ENCODE measurements around the gene POLR2C.
"Not testable (repeated sequence)": the region's sequence is repeated elsewhere in the genome, so short reads cannot be mapped to it uniquely, and the experiment has no call there.

POLR2C gene

GRCh38 chr16:57498031-57498430 lies 35.6 kb downstream of the POLR2C start:
- no peaks in the 10 kb centered on the region for H3K27me3 ChIP-seq (ENCODE audit: control insufficient read depth in 1 of 2, insufficient read depth in 2 of 2, low read length in 2 of 2)
- no peaks in the 10 kb centered on the region for H3K4me1 ChIP-seq (ENCODE audit: insufficient read depth, low read length)
- H3K4me3 ChIP-seq (ENCODE audit: low read depth in 1 of 2, low read length in 2 of 2): no peak overlapping the region
- H3K27ac ChIP-seq (ENCODE audit: low read depth, low read length): no peak overlapping the region
- no peak overlapping the region for H3K9ac ChIP-seq (ENCODE audit: low read length)
- H3K9me3 ChIP-seq (ENCODE audit: low read length): no peaks in the 10 kb centered on the region
- H3K36me3 ChIP-seq (ENCODE audit: insufficient read depth, low read length): no peaks in the 10 kb centered on the region

DNA sequence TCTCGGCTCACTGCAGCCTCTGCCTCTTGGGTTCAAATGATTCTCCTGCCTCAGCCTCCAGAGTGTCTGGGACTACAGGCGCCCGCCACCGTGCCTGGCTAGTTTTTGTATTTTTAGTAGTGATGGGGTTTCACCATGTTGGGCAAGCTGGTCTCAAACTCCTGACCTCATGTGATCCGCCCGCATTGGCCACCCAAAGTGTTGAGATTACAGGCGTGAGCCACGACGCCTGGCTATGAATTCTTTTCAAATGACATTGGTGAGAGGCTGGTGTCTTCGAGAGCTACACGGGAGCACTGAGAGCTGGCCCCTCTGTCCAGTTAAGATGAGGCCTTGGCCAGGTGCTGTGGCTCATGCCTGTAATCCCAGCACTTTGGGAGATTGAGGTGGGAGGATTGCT lies 37.5 kb downstream of the POLR2C start:
- not testable (repeated sequence) for H3K36me3 ChIP-seq (ENCODE audit: insufficient read depth, low read length)

GRCh38 chr16:57500578-57501111 lies 38.2 kb downstream of the POLR2C start:
- H3K9ac ChIP-seq (ENCODE audit: low read length): no peak overlapping the region
- H3K4me1 ChIP-seq (ENCODE audit: insufficient read depth, low read length): no peaks in the 10 kb centered on the region
- H3K36me3 ChIP-seq (ENCODE audit: insufficient read depth, low read length): no peaks in the 10 kb centered on the region
- H3K27ac ChIP-seq (ENCODE audit: low read depth, low read length): no peak overlapping the region
- H3K9me3 ChIP-seq (ENCODE audit: low read length): no peaks in the 10 kb centered on the region
- H3K27me3 ChIP-seq (ENCODE audit: control insufficient read depth in 1 of 2, insufficient read depth in 2 of 2, low read length in 2 of 2): no peaks in the 10 kb centered on the region
- no peak overlapping the region for H3K4me3 ChIP-seq (ENCODE audit: low read depth in 1 of 2, low read length in 2 of 2)

More for the DNA sequence above, 37.5 kb downstream of the POLR2C start:
- not testable (repeated sequence) for H3K27me3 ChIP-seq (ENCODE audit: control insufficient read depth in 1 of 2, insufficient read depth in 2 of 2, low read length in 2 of 2); H3K9ac ChIP-seq (ENCODE audit: low read length); H3K27ac ChIP-seq (ENCODE audit: low read depth, low read length); H3K9me3 ChIP-seq (ENCODE audit: low read length); H3K4me3 ChIP-seq (ENCODE audit: low read depth in 1 of 2, low read length in 2 of 2); H3K4me1 ChIP-seq (ENCODE audit: insufficient read depth, low read length)

- H3K36me3 ChIP-seq (ENCODE audit: insufficient read depth, low read length): no peaks in the 10 kb centered on the region
- H3K4me3 ChIP-seq (ENCODE audit: low read depth in 1 of 2, low read length in 2 of 2): no peak overlapping the region
Observed at GRCh38 chr16:57501492-57501891, 39.0 kb downstream of the POLR2C start.

DNA sequence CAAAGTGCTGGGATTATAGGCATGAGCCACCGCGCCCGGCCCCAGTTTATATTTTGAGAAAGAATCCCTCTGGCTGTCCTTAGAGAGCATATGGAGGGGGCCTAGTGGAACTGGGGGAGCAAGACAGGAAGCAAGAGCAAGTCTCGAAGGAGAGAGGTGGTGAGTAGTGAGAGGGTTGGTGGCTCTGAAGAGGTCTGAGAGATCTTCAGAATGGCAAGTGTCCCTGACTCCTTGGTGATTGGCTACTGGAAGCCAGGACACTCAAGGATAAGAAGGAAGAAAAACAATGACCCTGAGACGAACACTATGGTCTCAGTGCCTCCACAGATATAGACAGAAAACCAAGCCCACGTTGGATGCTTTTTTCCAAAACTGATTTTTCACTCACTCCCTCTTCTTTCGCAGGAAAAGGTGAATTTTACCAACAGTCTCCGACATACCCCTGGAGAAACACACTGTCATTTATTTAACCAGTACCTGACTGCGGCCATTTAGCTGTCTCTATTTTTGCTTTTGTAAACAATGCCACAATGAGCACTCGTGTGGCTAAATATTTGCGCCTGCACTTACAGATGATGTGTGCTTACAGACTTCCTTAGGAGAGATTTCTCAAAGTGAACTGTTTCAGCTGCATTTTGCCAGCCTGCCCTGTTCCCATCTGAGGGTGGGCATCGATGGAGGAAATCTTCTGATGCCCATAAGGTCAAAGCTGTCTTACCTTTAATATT lies 39.7 kb downstream of the POLR2C start:
- no peak overlapping the region for H3K27ac ChIP-seq (ENCODE audit: low read depth, low read length)
- no peak overlapping the region for H3K9ac ChIP-seq (ENCODE audit: low read length)
- no peaks in the 10 kb centered on the region for H3K36me3 ChIP-seq (ENCODE audit: insufficient read depth, low read length)
- peaks cover 0 to 2% of the 10 kb centered on the region in 2 donors for H3K27me3 ChIP-seq (ENCODE audit: control insufficient read depth in 1 of 2, insufficient read depth in 2 of 2, low read length in 2 of 2)
- H3K4me3 ChIP-seq (ENCODE audit: low read depth in 1 of 2, low read length in 2 of 2): no peak overlapping the region
- H3K4me1 ChIP-seq (ENCODE audit: insufficient read depth, low read length): no peaks in the 10 kb centered on the region
- H3K9me3 ChIP-seq (ENCODE audit: low read length): no peaks in the 10 kb centered on the region

More at GRCh38 chr16:57501492-57501891, 39.0 kb downstream of the POLR2C start:
- Histone ChIP-seq H3K27me3 (ENCODE audit: control insufficient read depth in 1 of 2, insufficient read depth in 2 of 2, low read length in 2 of 2) (no peaks in the 10 kb centered on the region), H3K27ac (ENCODE audit: low read depth, low read length) (no peak overlapping the region), H3K4me1 (ENCODE audit: insufficient read depth, low read length) (no peaks in the 10 kb centered on the region), H3K9me3 (ENCODE audit: low read length) (no peaks in the 10 kb centered on the region), H3K9ac (ENCODE audit: low read length) (no peak overlapping the region)

DNA sequence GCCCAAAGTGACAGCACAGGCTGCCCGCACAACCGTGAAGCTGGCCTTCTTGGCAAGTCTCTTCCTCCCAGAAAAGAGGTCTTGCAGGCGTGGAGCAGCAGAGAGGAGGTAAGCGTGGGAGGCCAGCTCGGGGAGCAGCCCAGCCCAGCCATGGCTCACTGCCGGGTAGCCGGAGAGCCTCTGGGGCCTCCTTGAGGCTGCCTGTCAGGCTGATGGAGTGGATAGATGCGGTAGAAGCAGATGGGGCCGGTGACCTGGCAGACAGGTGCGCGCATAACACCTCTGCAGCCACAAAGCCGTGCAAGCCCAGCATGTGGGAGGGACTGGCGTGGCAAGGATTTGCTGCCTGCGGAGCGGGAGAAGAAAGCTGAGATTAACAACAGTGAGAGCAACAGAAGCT lies 40.9 kb downstream of the POLR2C start:
- no peaks in the 10 kb centered on the region for H3K9me3 ChIP-seq (ENCODE audit: low read length)
- no peaks in the 10 kb centered on the region for H3K4me1 ChIP-seq (ENCODE audit: insufficient read depth, low read length)
- H3K27me3 ChIP-seq (ENCODE audit: control insufficient read depth in 1 of 2, insufficient read depth in 2 of 2, low read length in 2 of 2): peaks cover 0 to 4% of the 10 kb centered on the region in 2 donors
- no peaks in the 10 kb centered on the region for H3K36me3 ChIP-seq (ENCODE audit: insufficient read depth, low read length)
- no peak overlapping the region for H3K9ac ChIP-seq (ENCODE audit: low read length)
- no peak overlapping the region for H3K4me3 ChIP-seq (ENCODE audit: low read depth in 1 of 2, low read length in 2 of 2)
- no peak overlapping the region for H3K27ac ChIP-seq (ENCODE audit: low read depth, low read length)

GRCh38 chr16:57504001-57504400 lies 41.5 kb downstream of the POLR2C start:
- Histone ChIP-seq H3K9ac (ENCODE audit: low read length) (no peak overlapping the region), H3K27me3 (ENCODE audit: control insufficient read depth in 1 of 2, insufficient read depth in 2 of 2, low read length in 2 of 2) (peaks cover 0 to 4% of the 10 kb centered on the region in 2 donors), H3K27ac (ENCODE audit: low read depth, low read length) (no peak overlapping the region), H3K4me1 (ENCODE audit: insufficient read depth, low read length) (no peaks in the 10 kb centered on the region), H3K36me3 (ENCODE audit: insufficient read depth, low read length) (no peaks in the 10 kb centered on the region), H3K4me3 (ENCODE audit: low read depth in 1 of 2, low read length in 2 of 2) (no peak overlapping the region), H3K9me3 (ENCODE audit: low read length) (no peaks in the 10 kb centered on the region)

DNA sequence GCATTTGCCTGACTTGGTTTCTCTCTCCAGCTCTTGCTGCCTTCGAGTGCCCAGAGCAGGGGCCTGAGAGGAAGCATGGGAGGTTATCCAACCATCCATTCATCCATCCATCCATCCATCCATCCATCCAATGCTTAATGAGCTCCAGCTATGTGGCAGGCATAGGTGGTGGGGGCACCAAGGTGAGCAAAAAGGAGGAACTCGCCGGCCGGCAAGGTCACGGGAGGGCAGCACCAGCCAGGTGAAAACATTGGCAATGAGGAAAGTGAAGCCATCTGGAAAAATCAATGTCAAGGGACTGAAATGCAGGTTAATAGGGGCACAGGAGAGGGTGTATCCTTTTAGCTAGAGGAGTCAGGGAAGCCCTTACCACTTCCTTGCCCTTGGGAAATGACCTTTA lies 42.0 kb downstream of the POLR2C start:
- no peaks in the 10 kb centered on the region for H3K4me1 ChIP-seq (ENCODE audit: insufficient read depth, low read length)
- H3K27me3 ChIP-seq (ENCODE audit: control insufficient read depth in 1 of 2, insufficient read depth in 2 of 2, low read length in 2 of 2): peaks cover 0 to 4% of the 10 kb centered on the region in 2 donors
- H3K9me3 ChIP-seq (ENCODE audit: low read length): no peaks in the 10 kb centered on the region
- H3K36me3 ChIP-seq (ENCODE audit: insufficient read depth, low read length): no peaks in the 10 kb centered on the region
- H3K4me3 ChIP-seq (ENCODE audit: low read depth in 1 of 2, low read length in 2 of 2): no peak overlapping the region
- H3K27ac ChIP-seq (ENCODE audit: low read depth, low read length): no peak overlapping the region
- no peak overlapping the region for H3K9ac ChIP-seq (ENCODE audit: low read length)

DNA sequence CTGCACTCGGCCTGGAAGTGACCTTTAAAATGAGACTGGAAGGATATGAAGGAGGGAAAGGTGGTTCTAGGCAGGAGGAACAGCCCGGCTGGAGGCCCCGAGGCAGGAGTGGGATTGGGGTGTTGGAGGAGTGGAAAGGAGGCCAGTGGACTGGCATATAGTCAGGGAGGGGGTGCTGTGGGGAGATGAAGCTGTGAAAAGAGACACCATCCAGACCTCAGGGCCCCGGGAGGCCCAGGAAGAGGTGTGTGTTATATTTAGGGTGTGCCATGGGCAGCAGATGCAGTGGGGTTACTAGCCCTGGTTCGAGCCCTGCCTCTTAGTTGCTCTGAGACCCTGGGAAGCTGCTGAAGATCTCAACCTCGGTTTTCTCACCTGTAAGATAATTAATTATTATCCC lies 42.7 kb downstream of the POLR2C start:
- peaks cover 0 to 4% of the 10 kb centered on the region in 2 donors for H3K27me3 ChIP-seq (ENCODE audit: control insufficient read depth in 1 of 2, insufficient read depth in 2 of 2, low read length in 2 of 2)
- no peaks in the 10 kb centered on the region for H3K36me3 ChIP-seq (ENCODE audit: insufficient read depth, low read length)
- no peak overlapping the region for H3K4me3 ChIP-seq (ENCODE audit: low read depth in 1 of 2, low read length in 2 of 2)
- H3K27ac ChIP-seq (ENCODE audit: low read depth, low read length): no peak overlapping the region
- no peaks in the 10 kb centered on the region for H3K9me3 ChIP-seq (ENCODE audit: low read length)
- no peaks in the 10 kb centered on the region for H3K4me1 ChIP-seq (ENCODE audit: insufficient read depth, low read length)
- no peak overlapping the region for H3K9ac ChIP-seq (ENCODE audit: low read length)

DNA sequence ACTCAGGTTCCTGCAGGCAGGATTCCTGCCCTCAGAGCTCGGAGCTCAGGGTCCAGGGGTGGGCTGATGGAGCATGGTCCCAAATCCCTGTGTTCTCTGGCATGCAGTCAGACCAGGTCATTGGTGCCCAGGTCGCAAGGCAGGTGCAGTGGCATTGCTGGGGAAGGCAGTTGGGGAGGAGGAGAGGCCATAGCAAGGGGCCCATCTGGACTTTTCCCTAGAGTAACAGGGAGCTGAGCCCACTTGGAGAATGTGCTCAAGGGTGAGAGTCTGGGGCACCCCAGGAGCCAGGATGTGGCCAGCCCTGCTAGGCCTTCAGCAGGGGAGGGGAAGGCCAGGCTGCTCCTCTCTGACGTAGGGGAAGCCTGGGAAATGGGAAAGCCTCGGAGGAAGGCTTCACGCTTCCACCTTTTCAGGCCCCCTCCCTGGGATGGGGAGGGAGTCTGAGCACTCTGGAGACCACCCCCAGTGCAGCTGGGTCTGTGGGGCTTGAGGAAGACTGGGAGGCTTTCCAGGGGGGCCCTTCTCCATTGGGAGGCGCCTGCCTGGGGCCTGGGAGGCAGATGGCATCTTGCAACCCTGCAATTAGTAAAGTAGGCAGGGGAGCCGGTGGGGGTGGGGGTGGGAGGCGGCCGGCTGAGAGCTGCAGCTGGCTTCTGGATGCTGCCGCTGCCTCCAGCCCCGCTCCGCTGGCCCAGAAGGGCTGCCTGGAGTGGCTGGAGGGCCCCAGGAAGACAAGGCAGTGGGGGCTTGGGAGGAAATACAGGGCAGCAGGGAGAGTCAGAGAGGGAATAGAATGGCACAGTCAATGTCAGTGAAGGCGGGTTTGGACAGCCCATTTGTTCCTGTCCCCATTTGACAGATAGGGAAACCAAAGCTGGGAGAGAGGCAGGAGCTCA lies 44.9 kb downstream of the POLR2C start:
- Histone ChIP-seq H3K9me3 (ENCODE audit: low read length) (no peaks in the 10 kb centered on the region), H3K27me3 (ENCODE audit: control insufficient read depth in 1 of 2, insufficient read depth in 2 of 2, low read length in 2 of 2) (peaks cover 0 to 4% of the 10 kb centered on the region in 2 donors), H3K9ac (ENCODE audit: low read length) (no peak overlapping the region), H3K4me1 (ENCODE audit: insufficient read depth, low read length) (no peaks in the 10 kb centered on the region), H3K4me3 (ENCODE audit: low read depth in 1 of 2, low read length in 2 of 2) (no peak overlapping the region), H3K27ac (ENCODE audit: low read depth, low read length) (no peak overlapping the region), H3K36me3 (ENCODE audit: insufficient read depth, low read length) (no peaks in the 10 kb centered on the region)

GRCh38 chr16:57508035-57508425 lies 45.6 kb downstream of the POLR2C start:
- H3K4me1 ChIP-seq (ENCODE audit: insufficient read depth, low read length): no peaks in the 10 kb centered on the region
- no peaks in the 10 kb centered on the region for H3K9me3 ChIP-seq (ENCODE audit: low read length)
- no peak overlapping the region for H3K4me3 ChIP-seq (ENCODE audit: low read depth in 1 of 2, low read length in 2 of 2)
- no peak overlapping the region for H3K27ac ChIP-seq (ENCODE audit: low read depth, low read length)
- peaks cover 0 to 4% of the 10 kb centered on the region in 2 donors for H3K27me3 ChIP-seq (ENCODE audit: control insufficient read depth in 1 of 2, insufficient read depth in 2 of 2, low read length in 2 of 2)
- no peak overlapping the region for H3K9ac ChIP-seq (ENCODE audit: low read length)
- no peaks in the 10 kb centered on the region for H3K36me3 ChIP-seq (ENCODE audit: insufficient read depth, low read length)

Data from muscle layer of colon (tissue), 2 donors.